HEK293T (cell line): ENCODE measurements around the gene KRT38.

Experiments
- CTCF ChIA-PET: fragments of 350-600 bp; formaldehyde crosslinking; extraction: SDS; loops from one replicate; lab custom pipeline; 2021; ENCODE audit warnings: antibody characterized with exemption, inconsistent platforms; lab: Yijun Ruan, JAX
- POLR2A ChIA-PET: fragments of 350-600 bp; formaldehyde crosslinking; extraction: SDS; loops from one replicate; lab custom pipeline; 2020; ENCODE audit warnings: antibody characterized with exemption, inconsistent platforms; lab: Yijun Ruan, JAX
- DNase-seq: peaks from one replicate; pipeline ENCODE4 v3.0.0; 2012; ENCODE audit warnings: mixed read lengths; ENCODE audit errors: extremely low spot score
- ARNT ChIP-seq: fragments of 450-650 bp; IDR thresholded peaks from 2 replicates; pipeline ENCODE4 v1.6.1; 2017; ENCODE audit warnings: mild to moderate bottlenecking
- BHLHE40 ChIP-seq: fragments of 450-650 bp; IDR thresholded peaks from 2 replicates; pipeline ENCODE4 v1.6.1; 2016; ENCODE audit warnings: mild to moderate bottlenecking, moderate library complexity, borderline replicate concordance
- CTBP1 ChIP-seq: fragments of 450-650 bp; IDR thresholded peaks from 2 replicates; pipeline ENCODE4 v1.6.1; 2016; ENCODE audit warnings: borderline replicate concordance
- ELF4 ChIP-seq: fragments of 450-650 bp; IDR thresholded peaks from 2 replicates; pipeline ENCODE4 v1.6.1; 2017; ENCODE audit warnings: antibody characterized with exemption
- FOXA1 ChIP-seq: fragments of 450-650 bp; IDR thresholded peaks from 2 replicates; pipeline ENCODE4 v1.6.1; 2016; ENCODE audit warnings: mild to moderate bottlenecking
- FOXK2 ChIP-seq: fragments of 450-650 bp; IDR thresholded peaks from 2 replicates; pipeline ENCODE4 v1.6.1; 2016; ENCODE audit warnings: mild to moderate bottlenecking
- FOXM1 ChIP-seq: fragments of 450-650 bp; IDR thresholded peaks from 2 replicates; pipeline ENCODE4 v1.6.1; 2017; ENCODE audit warnings: mild to moderate bottlenecking, borderline replicate concordance
- HDGF ChIP-seq: fragments of 450-650 bp; IDR thresholded peaks from 2 replicates; pipeline ENCODE4 v1.6.1; 2017; ENCODE audit warnings: antibody characterized with exemption, borderline replicate concordance
- L3MBTL2 ChIP-seq: fragments of 450-650 bp; conservative IDR thresholded peaks from 2 replicates; pipeline ENCODE4 v1.6.1; 2016; ENCODE audit warnings: mild to moderate bottlenecking
- LEF1 ChIP-seq: fragments of 450-650 bp; IDR thresholded peaks from 2 replicates; pipeline ENCODE4 v1.6.1; 2017; ENCODE audit warnings: mild to moderate bottlenecking, borderline replicate concordance
- NFRKB ChIP-seq: fragments of 450-650 bp; IDR thresholded peaks from 2 replicates; pipeline ENCODE4 v1.6.1; 2016; ENCODE audit warnings: mild to moderate bottlenecking, moderate library complexity
- PKNOX1 ChIP-seq: fragments of 450-650 bp; IDR thresholded peaks from 2 replicates; pipeline ENCODE4 v1.6.1; 2016
- SP1 ChIP-seq: fragments of 450-650 bp; IDR thresholded peaks from 2 replicates; pipeline ENCODE4 v1.6.1; 2017
- SUZ12 ChIP-seq: fragments of 450-650 bp; IDR thresholded peaks from 2 replicates; pipeline ENCODE4 v1.6.1; 2016; ENCODE audit warnings: mild to moderate bottlenecking
- TARDBP ChIP-seq: fragments of 450-650 bp; IDR thresholded peaks from 2 replicates; pipeline ENCODE4 v1.6.1; 2016
- ZNF384 ChIP-seq: fragments of 450-650 bp; IDR thresholded peaks from 2 replicates; pipeline ENCODE4 v1.6.1; 2016

Gene KRT38

DNA sequence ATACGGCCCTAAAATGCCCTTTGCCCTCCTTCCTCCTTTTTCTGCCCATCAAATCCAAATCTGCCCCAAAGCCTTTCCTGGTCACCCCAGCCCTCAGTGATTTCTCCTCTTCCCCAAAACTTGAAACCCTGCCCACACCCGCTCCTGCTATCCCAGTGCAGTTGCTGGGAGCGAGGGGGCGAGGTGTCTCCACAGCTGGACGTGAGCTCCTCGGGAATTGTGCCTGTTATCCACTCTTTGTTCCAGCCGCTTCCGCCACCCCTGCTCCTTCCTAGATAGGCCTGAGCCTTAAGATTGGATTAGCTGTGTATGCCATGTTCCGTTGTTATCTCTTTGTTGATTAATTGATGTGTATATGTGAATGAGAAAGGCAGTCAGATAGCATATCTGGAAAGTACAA is 42.7 kb upstream of the KRT38 start:
- CTCF ChIA-PET, result interaction anchor here (1.7 kb wide), 1 partner anchor 165 kb away, joined by 6 read pairs; no protein-coding TSS in a partner anchor
- no peak for DNase-seq

DNA sequence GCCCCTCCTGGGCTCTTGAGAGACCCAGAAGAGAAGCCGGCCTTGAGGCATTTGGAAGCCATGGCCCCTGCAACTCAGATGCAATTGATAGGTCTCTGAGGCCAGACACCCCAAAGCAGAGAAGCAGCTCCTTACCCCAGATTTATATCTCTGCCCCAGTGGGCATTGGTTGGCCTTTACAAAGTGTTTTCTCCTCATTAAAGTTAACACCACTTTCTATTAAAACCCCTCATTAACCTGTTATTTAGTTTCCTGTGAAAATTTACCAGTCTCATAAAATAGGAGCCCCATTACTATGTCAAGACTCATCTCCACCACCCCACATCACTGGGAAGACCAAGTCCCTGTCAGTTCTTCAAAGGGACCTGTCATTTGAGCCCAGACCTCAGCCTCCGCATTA is 40.3 kb upstream of the KRT38 start, which contains the start of gene KRT35:
Gene KRT35 (minus strand): TSS at position 116 of the 400 bp plus-strand sequence. CDS start 54 bp downstream, at position 62.
- no peak for TF ChIP-seq ZNF384
- TF ChIP-seq TARDBP, result no peak
- TF ChIP-seq FOXM1, result no peak
- no peak for TF ChIP-seq BHLHE40
- no peak for TF ChIP-seq LEF1
- TF ChIP-seq FOXA1, result no peak
- no peak for TF ChIP-seq ARNT
- TF ChIP-seq SUZ12, result no peak
- no peak for TF ChIP-seq SP1
- no peak for TF ChIP-seq ELF4
- TF ChIP-seq HDGF, result no peak
- no peak for TF ChIP-seq CTBP1
- no peak for TF ChIP-seq L3MBTL2
- no peak for TF ChIP-seq PKNOX1
- POLR2A ChIA-PET, result no interaction called here
- DNase-seq, result no peak
- CTCF ChIA-PET, result no interaction called here

More for the DNA sequence above, 42.7 kb upstream of the KRT38 start:
- POLR2A ChIA-PET, result no interaction called here
- TF ChIP-seq PKNOX1 (no peak), ZNF384 (no peak), L3MBTL2 (no peak), NFRKB (no peak), BHLHE40 (no peak), LEF1 (no peak), CTBP1 (no peak), ELF4 (no peak), FOXK2 (no peak), SP1 (no peak), FOXM1 (no peak), SUZ12 (no peak), ARNT (no peak), FOXA1 (no peak)

- no peak for TF ChIP-seq LEF1
- TF ChIP-seq HDGF, result no peak
- TF ChIP-seq FOXM1, result no peak
- no peak for TF ChIP-seq FOXK2
- no peak for TF ChIP-seq NFRKB
- TF ChIP-seq BHLHE40, result no peak
- no peak for TF ChIP-seq ARNT
- no peak for TF ChIP-seq SP1
- TF ChIP-seq PKNOX1, result no peak
- DNase-seq, result no peak
- POLR2A ChIA-PET, result no interaction called here
- CTCF ChIA-PET, result no interaction called here
Measured at GRCh38 chr17:41480581-41480980, 39.8 kb upstream of the KRT38 start.

DNA sequence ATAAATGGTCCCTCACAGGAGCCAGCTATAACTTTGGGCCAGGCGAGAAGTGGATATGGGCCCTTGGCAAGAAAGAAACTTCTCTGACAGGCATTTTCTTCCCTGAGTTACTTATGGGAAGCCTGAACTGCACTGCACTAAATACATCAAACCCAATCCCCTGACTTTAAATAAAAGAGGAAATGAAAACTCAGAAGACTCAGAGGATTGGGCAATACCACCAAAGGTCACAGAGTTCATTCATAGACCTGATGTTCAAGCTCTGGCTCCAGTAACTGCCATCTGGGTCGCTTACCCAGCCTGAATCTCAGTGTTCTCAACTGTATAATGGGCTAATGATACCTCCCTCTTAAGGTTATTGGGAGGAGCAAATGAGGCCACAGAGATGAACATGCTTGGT is 39.4 kb upstream of the KRT38 start:
- TF ChIP-seq SUZ12 (no peak), FOXK2 (no peak), FOXM1 (no peak), NFRKB (no peak), ARNT (no peak), ZNF384 (no peak), PKNOX1 (no peak), LEF1 (no peak), SP1 (no peak), ELF4 (no peak), HDGF (no peak), CTBP1 (no peak), TARDBP (no peak), L3MBTL2 (no peak), BHLHE40 (no peak), FOXA1 (no peak)
- POLR2A ChIA-PET, result no interaction called here
- CTCF ChIA-PET, result interaction anchor here (0.8 kb wide), 1 partner anchor 69 kb away, joined by 3 read pairs; no protein-coding TSS in a partner anchor
- no peak for DNase-seq

DNA sequence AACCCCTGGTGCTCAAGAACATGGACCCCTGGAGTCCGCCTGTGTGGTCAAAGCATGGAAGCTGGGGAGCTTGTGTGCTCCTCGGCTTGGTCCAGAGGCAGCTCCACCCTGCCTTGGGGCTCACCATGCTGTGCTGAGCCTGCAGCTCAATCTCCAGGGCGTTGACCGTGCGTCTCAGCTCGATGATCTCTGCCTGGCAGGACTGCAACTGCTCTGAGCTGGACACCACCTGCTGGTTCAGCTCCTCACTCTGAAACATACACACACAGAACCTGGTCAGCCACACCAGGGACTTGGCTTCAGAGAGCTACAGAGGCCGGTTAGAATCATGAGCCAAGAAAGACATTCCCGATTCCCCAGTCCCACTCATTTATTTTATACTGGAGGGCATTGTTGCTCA is 37.5 kb upstream of the KRT38 start:
- no peak for DNase-seq
- TF ChIP-seq FOXA1, result no peak
- POLR2A ChIA-PET, result interaction anchor here (1.1 kb wide), 1 partner anchor 211 kb away, joined by 3 read pairs; no protein-coding TSS in a partner anchor
- CTCF ChIA-PET, result interaction anchor here (0.6 to 1.5 kb wide), 3 partner anchors 12 to 185 kb away, joined by 3 read pairs; no protein-coding TSS in a partner anchor
